T-cell (primary cell): ENCODE results near the gene STRIP1. TPM values are rescaled to one million over a fixed set of nuclear protein-coding genes. Genes with fewer than 3 reads are reported as not detected.

Source experiments
- ATAC-seq, 4 experiments: fragments of 200-7000 bp in 3 of 4; fragments of 150-1000 bp in 1 of 4; cut with Tn5 transposase; replicated peaks in 1 of 4; 1 replicate in 3 of 4; 2 replicates in 1 of 4; pipeline ENCODE4 v1.10.0; 2021; ENCODE audit warnings: moderate library complexity in 3 of 4, mild to moderate bottlenecking in 2 of 4, moderate number of reproducible peaks in 1 of 4
- CTCF ChIA-PET, 2 donors: fragments of 300-600 bp; sonication (Branson Sonifier 250); formaldehyde crosslinking; loops; one replicate each; lab custom pipeline; 2022; ENCODE audit warnings: antibody characterized with exemption in 2 of 2; lab: Charles Lee
- POLR2A ChIA-PET, 2 donors: fragments of 300-600 bp; sonication (Branson Sonifier 250); formaldehyde crosslinking; loops; one replicate each; lab custom pipeline; 2022; ENCODE audit warnings: antibody characterized with exemption in 2 of 2; lab: Charles Lee
- DNase-seq, 35 experiments: peaks; one replicate each; pipeline versions ENCODE4 v3.0.0 to v3.0.0-alpha.2; 2013 to 2023
- H3K27ac ChIP-seq: one replicate; pipeline ENCODE4 v1.5.1; 2013; ENCODE audit warnings: low read length
- H3K27me3 ChIP-seq, 2 experiments: replicated peaks in 1 of 2; 1 replicate in 1 of 2; 2 replicates in 1 of 2; pipeline versions ENCODE4 v1.6.1 to v1.7.0; 2013; ENCODE audit warnings: low read length in 1 of 2, mixed read lengths in 1 of 2; ENCODE audit not compliant: control insufficient read depth in 2 of 2, insufficient read depth in 2 of 2; ENCODE audit errors: extremely low read depth in 1 of 2
- H3K36me3 ChIP-seq, 2 donors: 1 replicate in 1 of 2; 2 replicates in 1 of 2; pipeline versions ENCODE4 v1.6.1 to v1.7.0; 2013; ENCODE audit warnings: low read length in 1 of 2; ENCODE audit not compliant: control insufficient read depth in 2 of 2, insufficient read depth in 1 of 2; ENCODE audit errors: extremely low read depth in 1 of 2
- H3K4me1 ChIP-seq, 2 experiments: 1 replicate in 1 of 2; 2 replicates in 1 of 2; pipeline versions ENCODE4 v1.6.1 to v1.7.0; 2013; ENCODE audit warnings: low read length in 2 of 2, mixed read lengths in 1 of 2; ENCODE audit not compliant: insufficient read depth in 2 of 2, control insufficient read depth in 1 of 2; ENCODE audit errors: extremely low read depth in 1 of 2
- H3K4me3 ChIP-seq, 2 donors: 1 replicate in 1 of 2; 2 replicates in 1 of 2; pipeline versions ENCODE4 v1.5.1 to v1.7.0; 2013; ENCODE audit warnings: mild to moderate bottlenecking in 2 of 2, low read length in 1 of 2, moderate library complexity in 1 of 2; ENCODE audit not compliant: control insufficient read depth in 1 of 2; ENCODE audit errors: extremely low read depth in 1 of 2
- H3K9me3 ChIP-seq: 2 replicates; pipeline ENCODE4 v1.7.0; 2013
- H3K27ac Mint-ChIP-seq, 2 donors: one replicate each; pipeline ENCODE4 v1.8.0; 2020 to 2021; ENCODE audit warnings: mild to moderate bottlenecking in 2 of 2, mixed read lengths in 2 of 2
- H3K27me3 Mint-ChIP-seq, 2 donors: one replicate each; pipeline ENCODE4 v1.8.0; 2021 to 2022; ENCODE audit warnings: mixed read lengths in 2 of 2
- H3K36me3 Mint-ChIP-seq: one replicate; pipeline ENCODE4 v1.8.0; 2021; ENCODE audit warnings: mixed read lengths
- H3K4me1 Mint-ChIP-seq, 3 donors: one replicate each; pipeline ENCODE4 v1.8.0; 2020 to 2022; ENCODE audit warnings: mixed read lengths in 3 of 3, mild to moderate bottlenecking in 1 of 3
- H3K4me3 Mint-ChIP-seq, 3 donors: one replicate each; pipeline ENCODE4 v1.8.0; 2020 to 2022; ENCODE audit warnings: mild to moderate bottlenecking in 3 of 3, mixed read lengths in 3 of 3, moderate library complexity in 3 of 3
- H3K9me3 Mint-ChIP-seq, 3 donors: one replicate each; pipeline ENCODE4 v1.8.0; 2020 to 2022; ENCODE audit warnings: mixed read lengths in 3 of 3
- WGBS: methylation state at CpG from one replicate; pipeline ENCODE4 v1.1.5; 2013; ENCODE audit warnings: missing lambda C conversion rate; ENCODE audit not compliant: insufficient coverage; 5-methylcytosine and 5-hydroxymethylcytosine counted together
- total RNA-seq, 35 experiments: library from RNA in 6 of 35; stranded (reverse) in 6 of 35; fragments of 120-200 nt in 1 of 35; gene quantifications; one replicate each; pipeline versions ENCODE4 v1.2.1 to v1.2.4 and lab custom pipeline; 2013 to 2026

Gene STRIP1
- total RNA-seq, 5 donors from 2014 or later (not counting 1 experiment from before 2014, with no cell fraction given): 70.6 to 87.2 (median 73.3) TPM

- H3K36me3 Mint-ChIP-seq: no peaks in the 10 kb centered on the region
Measured at GRCh38 chr1:110088739-110089316, 54.4 kb downstream of the STRIP1 start.

DNA sequence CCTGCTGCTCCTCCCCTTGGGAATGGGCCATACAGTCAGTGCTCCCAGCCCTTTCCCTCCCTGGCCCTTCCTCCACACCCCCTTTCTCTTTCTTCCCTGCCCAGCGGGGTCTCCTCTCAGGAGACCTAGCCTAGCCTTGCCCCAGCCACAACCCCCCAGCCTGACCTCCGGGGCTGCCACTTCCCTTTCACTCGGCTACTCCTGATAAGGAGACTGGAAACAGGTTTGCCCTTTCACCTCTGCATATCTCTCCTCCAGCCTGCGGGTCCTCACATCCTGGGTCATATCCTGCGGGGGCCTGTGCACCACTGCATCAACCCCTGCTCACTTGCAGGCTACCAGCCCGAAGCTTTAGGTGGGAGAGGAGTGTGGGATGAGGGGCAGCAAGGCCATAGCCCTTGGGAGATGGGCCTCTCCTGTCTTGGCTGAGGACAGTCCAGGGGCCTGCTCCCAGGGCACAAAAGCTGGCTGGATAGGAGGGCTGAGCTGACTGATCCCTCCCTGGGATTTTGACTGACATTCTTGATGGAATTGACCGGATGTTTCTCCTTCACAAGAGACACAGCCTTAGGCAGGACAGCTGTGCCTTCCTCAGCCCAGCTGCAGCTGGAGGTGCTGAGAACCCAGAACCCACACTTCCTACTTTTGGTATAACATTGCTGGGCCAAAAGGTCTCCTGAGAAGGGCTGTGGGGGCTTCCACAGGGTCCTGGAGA lies 55.3 kb downstream of the STRIP1 start:
- ATAC-seq (no peak), DNase-seq (no peak)
- Histone ChIP-seq H3K27me3 (peaks cover 10 to 48% of the 10 kb centered on the region in 2 experiments), H3K27ac (no peak overlapping the region), H3K4me3 (no peak overlapping the region), H3K36me3 (no peaks in the 10 kb centered on the region), H3K9me3 (no peaks in the 10 kb centered on the region), H3K4me1 (peaks cover 0 to under 1% of the 10 kb centered on the region in 2 experiments)
- Mint-ChIP-seq H3K9me3 (no peaks in the 10 kb centered on the region), H3K4me3 (no peak overlapping the region), H3K4me1 (peaks cover 0 to 4% (median 4%) of the 10 kb centered on the region in 3 donors), H3K27me3 (peaks cover 45 to 52% of the 10 kb centered on the region in 2 donors), H3K36me3 (no peaks in the 10 kb centered on the region), H3K27ac (no peak overlapping the region)
- ChIA-PET CTCF (interaction anchor here in 1 of 2 donors (1.9 kb wide), 1 partner anchor 12 kb away, joined by 6 read pairs; no protein-coding TSS in a partner anchor), POLR2A (no interaction called here)
- WGBS: 44% methylated on average over 5 of the region's 7 CpGs

More at GRCh38 chr1:110088739-110089316, 54.4 kb downstream of the STRIP1 start:
- Histone ChIP-seq H3K27me3 (peaks cover 10 to 52% of the 10 kb centered on the region in 2 experiments), H3K9me3 (no peaks in the 10 kb centered on the region), H3K27ac (no peak overlapping the region), H3K36me3 (no peaks in the 10 kb centered on the region), H3K4me1 (peaks cover 2 to 9% of the 10 kb centered on the region in 2 experiments), H3K4me3 (no peak overlapping the region)
- H3K27me3 Mint-ChIP-seq: peaks cover 50 to 51% of the 10 kb centered on the region in 2 donors
- WGBS: 64% methylated on average over 4 of the region's 10 CpGs
- CTCF ChIA-PET: interaction anchor here in 1 of 2 donors (1.0 to 1.9 kb wide), 3 partner anchors 8 to 407 kb away, joined by 3 to 6 read pairs (median 5); no protein-coding TSS in a partner anchor
- POLR2A ChIA-PET: interaction anchor here in 1 of 2 donors (1.0 kb wide), 1 partner anchor 13 kb away, joined by 3 read pairs; no protein-coding TSS in a partner anchor
- no peaks in the 10 kb centered on the region for H3K9me3 Mint-ChIP-seq
- no peak overlapping the region for H3K4me3 Mint-ChIP-seq
- no peak overlapping the region for H3K27ac Mint-ChIP-seq
- DNase-seq: no peak
- H3K4me1 Mint-ChIP-seq: peaks cover 3 to 6% (median 5%) of the 10 kb centered on the region in 3 donors
- ATAC-seq: no peak

DNA sequence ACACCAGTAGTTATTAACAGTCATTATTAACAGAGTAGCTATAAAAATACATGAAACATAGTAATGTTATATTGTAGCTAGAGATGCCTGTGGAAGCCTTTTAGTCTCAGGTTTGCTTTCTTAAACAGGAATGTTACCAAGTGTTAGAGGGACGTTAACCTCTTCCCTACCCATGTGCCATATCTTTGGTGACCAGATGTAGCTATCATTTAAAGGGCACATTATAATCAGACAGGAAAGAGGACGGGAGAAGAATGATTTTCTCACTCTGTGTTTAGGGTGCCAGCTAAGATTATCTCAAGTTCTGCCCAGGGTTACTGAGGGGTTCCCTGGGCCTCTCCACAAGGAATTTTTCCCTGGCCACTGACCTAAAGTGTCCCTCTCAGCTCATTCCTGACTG lies 57.0 kb downstream of the STRIP1 start:
- no peak for ATAC-seq
- H3K9me3 Mint-ChIP-seq: no peaks in the 10 kb centered on the region
- peaks cover 34 to 43% of the 10 kb centered on the region in 2 donors for H3K27me3 Mint-ChIP-seq
- no peak overlapping the region for H3K27ac ChIP-seq
- H3K4me3 Mint-ChIP-seq: no peak overlapping the region
- H3K36me3 Mint-ChIP-seq: no peaks in the 10 kb centered on the region
- peaks cover 0 to 2% (median 2%) of the 10 kb centered on the region in 3 donors for H3K4me1 Mint-ChIP-seq
- no peak overlapping the region for H3K27ac Mint-ChIP-seq
- DNase-seq: no peak
- CTCF ChIA-PET: interaction anchor here (0.6 to 1.2 kb wide), 3 partner anchors 10 to 64 kb away, joined by 3 read pairs; no protein-coding TSS in a partner anchor
- no peaks in the 10 kb centered on the region for H3K4me1 ChIP-seq
- no peaks in the 10 kb centered on the region for H3K36me3 ChIP-seq
- no peak overlapping the region for H3K4me3 ChIP-seq
- WGBS: 67% methylated on average over 1 of the region's 2 CpGs
- POLR2A ChIA-PET: no interaction called here
- H3K27me3 ChIP-seq: peaks cover 5 to 48% of the 10 kb centered on the region in 2 experiments
- H3K9me3 ChIP-seq: no peaks in the 10 kb centered on the region

GRCh38 chr1:110091791-110092190 lies 57.4 kb downstream of the STRIP1 start:
- no peaks in the 10 kb centered on the region for H3K36me3 Mint-ChIP-seq
- Histone ChIP-seq H3K27me3 (peaks cover under 1 to 48% of the 10 kb centered on the region in 2 experiments), H3K9me3 (no peaks in the 10 kb centered on the region), H3K4me1 (no peaks in the 10 kb centered on the region), H3K27ac (no peak overlapping the region), H3K36me3 (no peaks in the 10 kb centered on the region), H3K4me3 (no peak overlapping the region)
- peaks cover 33 to 43% of the 10 kb centered on the region in 2 donors for H3K27me3 Mint-ChIP-seq
- CTCF ChIA-PET: interaction anchor here in 1 of 2 donors (0.6 to 1.2 kb wide), 2 partner anchors 11 to 64 kb away, joined by 3 read pairs; no protein-coding TSS in a partner anchor
- POLR2A ChIA-PET: no interaction called here
- DNase-seq: no peak
- no peak for ATAC-seq
- H3K9me3 Mint-ChIP-seq: no peaks in the 10 kb centered on the region
- no peak overlapping the region for H3K27ac Mint-ChIP-seq
- peaks cover 0 to 2% (median 2%) of the 10 kb centered on the region in 3 donors for H3K4me1 Mint-ChIP-seq
- no peak overlapping the region for H3K4me3 Mint-ChIP-seq
- 67% methylated on average over 1 of the region's 3 CpGs for WGBS

GRCh38 chr1:110092991-110093390 lies 58.6 kb downstream of the STRIP1 start:
- Mint-ChIP-seq H3K9me3 (no peaks in the 10 kb centered on the region), H3K4me3 (no peak overlapping the region), H3K36me3 (no peaks in the 10 kb centered on the region), H3K27ac (no peak overlapping the region), H3K4me1 (peaks cover 0 to under 1% (median under 1%) of the 10 kb centered on the region in 3 donors), H3K27me3 (peaks cover 29 to 36% of the 10 kb centered on the region in 2 donors)
- no peaks in the 10 kb centered on the region for H3K4me1 ChIP-seq
- H3K4me3 ChIP-seq: no peak overlapping the region
- ATAC-seq (no peak), DNase-seq (no peak)
- POLR2A ChIA-PET: no interaction called here
- H3K27ac ChIP-seq: no peak overlapping the region
- CTCF ChIA-PET: no interaction called here
- H3K36me3 ChIP-seq: no peaks in the 10 kb centered on the region
- no peaks in the 10 kb centered on the region for H3K9me3 ChIP-seq
- peaks cover 0 to 50% of the 10 kb centered on the region in 2 experiments for H3K27me3 ChIP-seq
- 83% methylated on average over 1 of the region's 2 CpGs for WGBS

GRCh38 chr1:110094931-110095654 lies 60.7 kb downstream of the STRIP1 start:
- Histone ChIP-seq H3K27me3 (peaks cover 0 to 44% of the 10 kb centered on the region in 2 experiments), H3K4me3 (no peak overlapping the region), H3K27ac (no peak overlapping the region), H3K36me3 (no peaks in the 10 kb centered on the region), H3K9me3 (no peaks in the 10 kb centered on the region), H3K4me1 (no peaks in the 10 kb centered on the region)
- no CpG with 5 or more reads among the region's 7 CpGs for WGBS
- CTCF ChIA-PET: no interaction called here
- Mint-ChIP-seq H3K27ac (no peak overlapping the region), H3K4me1 (no peaks in the 10 kb centered on the region), H3K9me3 (no peaks in the 10 kb centered on the region), H3K36me3 (no peaks in the 10 kb centered on the region), H3K4me3 (no peak overlapping the region), H3K27me3 (peaks cover 21 to 27% of the 10 kb centered on the region in 2 donors)
- ATAC-seq (no peak), DNase-seq (no peak)
- POLR2A ChIA-PET: no interaction called here
